ENCODE measurements around the gene PLEKHA7.
"Not testable (repeated sequence)": the region's sequence is repeated elsewhere in the genome, so short reads cannot be mapped to it uniquely, and the experiment has no call there.

Gene PLEKHA7

GRCh38 chr11:16935518-16936302 is 78.5 kb downstream of the PLEKHA7 start:
- peak; percentile 38 for DNase-seq

GRCh38 chr11:16933756-16934603 is 80.2 kb downstream of the PLEKHA7 start:
- DNase-seq: no peak

- DNase-seq: no peak
Observed at GRCh38 chr11:16933291-16933690, 80.9 kb downstream of the PLEKHA7 start.

- no peak for DNase-seq
Observed at GRCh38 chr11:16928044-16928443, 86.2 kb downstream of the PLEKHA7 start.

- no peak for DNase-seq
Observed at GRCh38 chr11:16926883-16927626, 87.2 kb downstream of the PLEKHA7 start.

- DNase-seq: no peak
Observed at GRCh38 chr11:16925561-16926065, 88.6 kb downstream of the PLEKHA7 start.

- DNase-seq: no peak
Observed at GRCh38 chr11:16924826-16925560, 89.2 kb downstream of the PLEKHA7 start.

- DNase-seq: no peak
Observed at GRCh38 chr11:16924462-16924825, 89.8 kb downstream of the PLEKHA7 start.

- no peak for DNase-seq
Observed at GRCh38 chr11:16923987-16924386, 90.2 kb downstream of the PLEKHA7 start.

GRCh38 chr11:16921668-16922067 is 92.5 kb downstream of the PLEKHA7 start:
- DNase-seq: no peak

GRCh38 chr11:16921019-16921418 is 93.2 kb downstream of the PLEKHA7 start:
- no peak for DNase-seq

GRCh38 chr11:16920559-16920958 is 93.7 kb downstream of the PLEKHA7 start:
- DNase-seq: no peak

- not testable (repeated sequence) for DNase-seq
Observed at GRCh38 chr11:16918543-16919182, 95.6 kb downstream of the PLEKHA7 start.

GRCh38 chr11:16917941-16918340 is 96.3 kb downstream of the PLEKHA7 start:
- no peak for DNase-seq

GRCh38 chr11:16912692-16913111 is 101.5 kb downstream of the PLEKHA7 start:
- DNase-seq: no peak

- DNase-seq: peak; percentile 47
Observed at GRCh38 chr11:16911658-16912057, 102.6 kb downstream of the PLEKHA7 start.

GRCh38 chr11:16911186-16911585 is 103.0 kb downstream of the PLEKHA7 start:
- DNase-seq: no peak

- peak; percentile 56 for DNase-seq
Observed at GRCh38 chr11:16909359-16910035, 104.7 kb downstream of the PLEKHA7 start.

- DNase-seq: no peak
Observed at GRCh38 chr11:16905375-16905774, 108.8 kb downstream of the PLEKHA7 start.

- not testable (repeated sequence) for DNase-seq
Observed at GRCh38 chr11:16904761-16905160, 109.5 kb downstream of the PLEKHA7 start.

- DNase-seq: peak; percentile 71
Observed at GRCh38 chr11:16902781-16903378, 111.3 kb downstream of the PLEKHA7 start.
